GM19455 (cell line): ENCODE measurements around the gene SHC3.

ENCODE experiments used
- ATAC-seq: cut with Tn5 transposase; IDR thresholded peaks from one replicate; pipeline ENCODE4 v1.9.1; 2021; ENCODE audit not compliant: unreplicated experiment

Gene SHC3

GRCh38 chr9:89058906-89059305, 119.7 kb downstream of the SHC3 start:
- no peak for ATAC-seq

- no peak for ATAC-seq
Observed at GRCh38 chr9:89054865-89055495, 123.6 kb downstream of the SHC3 start.

GRCh38 chr9:89053301-89053700, 125.3 kb downstream of the SHC3 start:
- ATAC-seq: no peak

- ATAC-seq: no peak
Observed at GRCh38 chr9:89052470-89053097, 126.0 kb downstream of the SHC3 start.

GRCh38 chr9:89051421-89052025, 127.1 kb downstream of the SHC3 start:
- ATAC-seq: no peak

GRCh38 chr9:89049646-89050045, 129.0 kb downstream of the SHC3 start:
- ATAC-seq: no peak

- ATAC-seq: no peak
Observed at GRCh38 chr9:89048616-89049015, 130.0 kb downstream of the SHC3 start.

GRCh38 chr9:89047667-89048066, 131.0 kb downstream of the SHC3 start:
- ATAC-seq: no peak

- no peak for ATAC-seq
Observed at GRCh38 chr9:89046832-89047231, 131.8 kb downstream of the SHC3 start.

GRCh38 chr9:89044881-89045280, 133.7 kb downstream of the SHC3 start:
- ATAC-seq: no peak

GRCh38 chr9:89044104-89044503, 134.5 kb downstream of the SHC3 start:
- ATAC-seq: no peak

GRCh38 chr9:89042984-89043383, 135.6 kb downstream of the SHC3 start:
- no peak for ATAC-seq

- no peak for ATAC-seq
Observed at GRCh38 chr9:89039664-89040063, 139.0 kb downstream of the SHC3 start.

- no peak for ATAC-seq
Observed at GRCh38 chr9:89039104-89039465, 139.5 kb downstream of the SHC3 start.

GRCh38 chr9:89038382-89039103, 140.1 kb downstream of the SHC3 start:
- ATAC-seq: no peak

- ATAC-seq: no peak
Observed at GRCh38 chr9:89037891-89038290, 140.7 kb downstream of the SHC3 start.

- no peak for ATAC-seq
Observed at GRCh38 chr9:89037346-89037745, 141.3 kb downstream of the SHC3 start.

- no peak for ATAC-seq
Observed at GRCh38 chr9:89036891-89037290, 141.7 kb downstream of the SHC3 start.

GRCh38 chr9:89036383-89036782, 142.2 kb downstream of the SHC3 start:
- ATAC-seq: no peak

- no peak for ATAC-seq
Observed at GRCh38 chr9:89032661-89033060, 146.0 kb downstream of the SHC3 start.

- ATAC-seq: no peak
Observed at GRCh38 chr9:89032173-89032572, 146.4 kb downstream of the SHC3 start.

- ATAC-seq: no peak
Observed at GRCh38 chr9:89029788-89030187, 148.8 kb downstream of the SHC3 start.
